Neural crest cell (in vitro differentiated cells): Measurements from ENCODE around the gene ETDA. TPM values are rescaled to one million over a fixed set of nuclear protein-coding genes. Genes with fewer than 3 reads are reported as not detected.
A peak's percentile ranks its signal among the peaks of the same experiment; 100 is the strongest.

Source experiments
- DNase-seq: peaks from one replicate; pipeline ENCODE4 v3.0.0; 2021; ENCODE audit warnings: low read depth, mixed read lengths, low spot score
- H3K27ac Mint-ChIP-seq: one replicate; pipeline ENCODE4 v1.8.0; 2021; ENCODE audit warnings: mild to moderate bottlenecking, mixed read lengths; ENCODE audit not compliant: unreplicated experiment
- H3K27me3 Mint-ChIP-seq: 2 replicates; pipeline ENCODE4 v1.8.0; 2021; ENCODE audit warnings: low read depth, mild to moderate bottlenecking, mixed read lengths
- H3K36me3 Mint-ChIP-seq: 2 replicates; pipeline ENCODE4 v1.8.0; 2021; ENCODE audit warnings: low read depth, mild to moderate bottlenecking, mixed read lengths
- H3K4me1 Mint-ChIP-seq: 2 replicates; pipeline ENCODE4 v1.8.0; 2021; ENCODE audit warnings: mixed read lengths
- H3K4me3 Mint-ChIP-seq: one replicate; pipeline ENCODE4 v1.8.0; 2021; ENCODE audit warnings: mild to moderate bottlenecking, mixed read lengths
- H3K9me3 Mint-ChIP-seq: 2 replicates; pipeline ENCODE4 v1.8.0; 2021; ENCODE audit warnings: mixed read lengths
- CTCF ChIP-seq: fragments of 200-600 bp; sonication (generic); conservative IDR thresholded peaks from 2 replicates; pipeline ENCODE4 v1.5.0; 2021; ENCODE audit warnings: antibody characterized with exemption, mild to moderate bottlenecking
- total RNA-seq: library from RNA; stranded (reverse); gene quantifications from 2 replicates; pipeline ENCODE4 v1.2.1, GENCODE V29; 2021

Gene ETDA
- total RNA-seq, 1 donor from 2014 or later, result not detected

GRCh38 chrX:135264206-135264605 is 12.3 kb downstream of the ETDA start:
- Mint-ChIP-seq H3K27ac (no peak overlapping the region), H3K9me3 (peaks cover 33% of the 10 kb centered on the region)
- no peak for DNase-seq

GRCh38 chrX:135273162-135273561 is 21.3 kb downstream of the ETDA start:
- H3K4me1 Mint-ChIP-seq, result no peaks in the 10 kb centered on the region
- H3K36me3 Mint-ChIP-seq, result peaks cover 2% of the 10 kb centered on the region
- DNase-seq, result no peak
- TF ChIP-seq CTCF, result no peak
- H3K4me3 Mint-ChIP-seq, result no peak overlapping the region
- H3K27ac Mint-ChIP-seq, result no peak overlapping the region
- peaks cover 18% of the 10 kb centered on the region for H3K9me3 Mint-ChIP-seq
- H3K27me3 Mint-ChIP-seq, result no peaks in the 10 kb centered on the region

More at GRCh38 chrX:135264206-135264605, 12.3 kb downstream of the ETDA start:
- TF ChIP-seq CTCF, result no peak
- H3K4me1 Mint-ChIP-seq, result no peaks in the 10 kb centered on the region
- H3K4me3 Mint-ChIP-seq, result no peak overlapping the region
- H3K36me3 Mint-ChIP-seq, result peaks cover 13% of the 10 kb centered on the region
- H3K27me3 Mint-ChIP-seq, result no peaks in the 10 kb centered on the region

GRCh38 chrX:135275973-135276372 is 24.1 kb downstream of the ETDA start:
- TF ChIP-seq CTCF, result no peak
- Mint-ChIP-seq H3K4me1 (no peaks in the 10 kb centered on the region), H3K9me3 (peaks cover 26% of the 10 kb centered on the region), H3K27ac (no peak overlapping the region), H3K36me3 (peaks cover 2% of the 10 kb centered on the region), H3K27me3 (no peaks in the 10 kb centered on the region), H3K4me3 (no peak overlapping the region)
- no peak for DNase-seq

- Mint-ChIP-seq H3K9me3 (peaks cover 23% of the 10 kb centered on the region), H3K27ac (no peak overlapping the region), H3K4me3 (no peak overlapping the region), H3K4me1 (no peaks in the 10 kb centered on the region), H3K36me3 (peaks cover 52% of the 10 kb centered on the region), H3K27me3 (no peaks in the 10 kb centered on the region)
- DNase-seq, result no peak
- TF ChIP-seq CTCF, result no peak
These were observed 35.5 kb downstream of the ETDA start for GRCh38 chrX:135287266-135287823.

- H3K4me3 Mint-ChIP-seq, result peak overlapping the region; percentile 83
These were observed 43.5 kb downstream of the ETDA start for GRCh38 chrX:135295238-135295943.

More at GRCh38 chrX:135295238-135295943, 43.5 kb downstream of the ETDA start:
- no peaks in the 10 kb centered on the region for H3K27me3 Mint-ChIP-seq
- no peak overlapping the region for H3K27ac Mint-ChIP-seq
- DNase-seq, result peak; percentile 40
- TF ChIP-seq CTCF, result peak; percentile 44
- H3K4me1 Mint-ChIP-seq, result peaks cover 9% of the 10 kb centered on the region
- peaks cover 11% of the 10 kb centered on the region for H3K36me3 Mint-ChIP-seq
- peaks cover 6% of the 10 kb centered on the region for H3K9me3 Mint-ChIP-seq
